NCI-H446 treated with DMSO at 0.1 percent for 48 hours (cell line): ENCODE measurements around the gene C4orf50.
"Not testable (repeated sequence)": the region's sequence is repeated elsewhere in the genome, so short reads cannot be mapped to it uniquely, and the experiment has no call there.

Experiments used
- DNase-seq: peaks from one replicate; lab custom pipeline; 2025; lab: John Stamatoyannopoulos, UW

C4orf50 gene

GRCh38 chr4:5969336-5969735 lies 48.9 kb downstream of the C4orf50 start:
- DNase-seq = no peak

DNA sequence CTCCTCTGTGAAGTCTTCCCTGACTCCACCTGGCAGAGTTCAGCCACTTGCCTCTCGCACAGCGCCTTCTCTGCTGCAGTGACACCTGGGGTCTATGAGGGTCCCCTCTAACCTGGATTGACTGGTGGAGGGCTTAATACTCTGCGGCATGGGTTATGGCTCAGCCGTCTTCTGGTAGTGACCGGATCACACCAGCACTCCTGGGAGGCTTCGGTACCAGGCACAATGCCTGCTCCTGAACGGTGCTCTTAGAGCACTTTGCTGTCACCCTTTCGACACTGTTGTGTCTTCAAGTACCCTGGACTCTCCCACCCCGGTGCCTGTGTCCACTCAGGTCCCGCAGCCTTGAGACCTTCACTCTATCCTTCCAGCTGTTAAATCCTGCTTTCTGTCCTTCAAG lies 50.0 kb downstream of the C4orf50 start:
- DNase-seq = no peak

GRCh38 chr4:5967783-5968182 lies 50.4 kb downstream of the C4orf50 start:
- no peak for DNase-seq

GRCh38 chr4:5965225-5965624 lies 53.0 kb downstream of the C4orf50 start:
- no peak for DNase-seq

DNA sequence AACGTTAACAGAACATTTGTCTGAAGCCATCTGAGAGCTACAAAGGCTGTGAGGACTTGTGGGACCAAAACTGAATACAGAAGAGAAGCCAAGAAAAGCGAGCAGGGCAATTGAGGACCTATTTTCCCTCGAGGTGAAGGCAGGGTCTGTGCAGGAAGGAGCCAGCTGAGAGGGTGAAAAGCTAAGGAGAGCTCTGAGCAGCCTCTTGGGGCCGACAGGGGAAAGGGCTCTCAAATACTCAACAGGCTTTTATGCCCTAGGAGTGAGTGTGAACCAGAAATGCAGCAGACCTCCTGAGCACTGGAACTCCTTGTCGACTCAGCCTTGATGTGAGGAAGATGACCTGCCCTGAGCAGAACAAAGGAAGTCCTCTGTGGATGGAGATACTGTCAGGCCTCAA lies 54.2 kb downstream of the C4orf50 start:
- no peak for DNase-seq

DNA sequence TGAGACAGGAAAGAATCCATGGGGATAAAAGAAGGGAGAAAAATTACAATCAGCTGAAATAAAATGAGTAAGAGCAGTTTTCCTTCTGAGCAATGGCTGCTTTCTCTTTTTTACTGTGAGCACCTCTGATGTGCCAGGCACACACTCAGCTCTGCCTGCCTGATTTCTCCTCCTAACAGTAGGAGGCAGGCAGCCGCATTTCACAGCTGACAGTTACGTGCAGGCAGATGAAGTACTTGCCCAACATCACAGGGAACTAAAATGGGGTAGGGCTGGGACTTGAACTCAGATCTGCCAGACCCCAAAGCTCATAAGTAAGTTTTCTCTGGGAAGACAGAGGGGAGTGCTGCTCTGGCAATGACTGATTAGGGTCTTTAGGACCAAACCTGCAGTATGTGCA lies 54.6 kb downstream of the C4orf50 start:
- DNase-seq = no peak

GRCh38 chr4:5962416-5962815 lies 55.8 kb downstream of the C4orf50 start:
- DNase-seq = no peak

DNA sequence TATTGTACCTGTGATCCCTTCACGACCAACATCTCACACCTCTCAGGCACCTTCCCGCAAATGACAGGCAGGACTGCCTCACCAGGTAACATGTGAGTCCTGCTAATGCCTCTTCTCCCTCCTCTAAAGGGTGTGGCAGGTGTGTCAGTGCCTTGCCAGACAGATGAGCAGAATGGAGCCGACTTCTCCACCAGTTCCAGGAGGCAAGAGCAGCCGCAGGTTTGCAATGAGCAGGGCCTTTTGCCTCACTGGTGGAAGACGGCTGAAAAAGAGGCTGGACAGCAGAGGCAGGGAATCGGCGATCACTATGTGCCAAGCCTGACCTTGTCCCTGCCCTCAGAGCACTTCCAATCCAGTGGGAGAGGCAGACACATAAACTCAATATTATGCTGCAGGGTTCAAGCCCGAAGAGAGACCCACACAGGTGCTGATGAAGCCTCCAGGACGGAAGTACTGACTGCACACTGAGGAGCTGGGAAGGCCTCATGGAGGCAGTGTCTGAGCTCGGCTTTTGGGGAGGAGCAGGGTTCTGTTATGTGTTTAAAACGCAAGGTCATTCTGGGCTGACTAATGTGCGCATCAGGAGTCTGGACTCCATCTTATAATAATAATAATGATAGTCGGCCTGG lies 57.9 kb downstream of the C4orf50 start:
- no peak for DNase-seq

DNA sequence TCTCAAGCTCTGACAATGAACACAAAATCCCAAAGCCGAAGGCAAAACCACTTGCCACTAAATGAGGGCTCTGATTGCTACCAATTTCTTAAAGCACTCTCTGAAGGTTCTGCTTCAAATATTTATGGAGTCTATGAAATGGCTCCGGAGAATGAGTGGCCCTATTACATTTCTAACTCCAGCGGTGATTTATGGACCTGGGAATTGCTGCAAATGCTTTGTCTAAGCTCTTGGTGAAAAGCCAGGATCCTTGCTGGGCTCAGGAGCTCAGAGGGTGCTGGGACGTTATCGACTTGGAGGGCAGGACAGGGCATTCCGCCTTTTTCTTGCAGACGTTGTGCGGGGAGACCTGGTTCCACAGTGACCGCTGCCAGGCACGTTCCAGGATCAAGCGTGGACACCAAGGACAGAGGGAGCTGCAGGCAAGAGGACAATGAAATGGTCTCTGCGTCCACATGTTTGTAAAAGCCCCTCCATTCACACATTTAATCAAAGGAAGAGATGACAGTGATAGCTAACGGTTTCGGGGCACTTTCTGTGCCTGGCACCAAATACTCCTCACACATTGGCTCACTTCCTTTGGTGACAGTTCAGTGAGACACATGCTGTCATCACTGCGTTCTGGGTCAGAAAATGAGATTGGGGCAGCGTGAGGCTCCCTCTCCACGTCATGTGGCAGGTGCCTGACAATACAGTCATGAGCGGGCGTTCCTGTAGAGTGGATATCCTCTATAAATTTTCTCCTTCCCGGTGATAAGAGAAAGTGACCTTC lies 58.8 kb downstream of the C4orf50 start:
- DNase-seq = no peak

- no peak for DNase-seq
Observed at GRCh38 chr4:5958199-5958735, 60.0 kb downstream of the C4orf50 start.

- no peak for DNase-seq
Observed at GRCh38 chr4:5957076-5957475, 61.2 kb downstream of the C4orf50 start.

- no peak for DNase-seq
Observed at GRCh38 chr4:5956285-5957021, 61.8 kb downstream of the C4orf50 start.

GRCh38 chr4:5955856-5956255 lies 62.4 kb downstream of the C4orf50 start:
- no peak for DNase-seq

DNA sequence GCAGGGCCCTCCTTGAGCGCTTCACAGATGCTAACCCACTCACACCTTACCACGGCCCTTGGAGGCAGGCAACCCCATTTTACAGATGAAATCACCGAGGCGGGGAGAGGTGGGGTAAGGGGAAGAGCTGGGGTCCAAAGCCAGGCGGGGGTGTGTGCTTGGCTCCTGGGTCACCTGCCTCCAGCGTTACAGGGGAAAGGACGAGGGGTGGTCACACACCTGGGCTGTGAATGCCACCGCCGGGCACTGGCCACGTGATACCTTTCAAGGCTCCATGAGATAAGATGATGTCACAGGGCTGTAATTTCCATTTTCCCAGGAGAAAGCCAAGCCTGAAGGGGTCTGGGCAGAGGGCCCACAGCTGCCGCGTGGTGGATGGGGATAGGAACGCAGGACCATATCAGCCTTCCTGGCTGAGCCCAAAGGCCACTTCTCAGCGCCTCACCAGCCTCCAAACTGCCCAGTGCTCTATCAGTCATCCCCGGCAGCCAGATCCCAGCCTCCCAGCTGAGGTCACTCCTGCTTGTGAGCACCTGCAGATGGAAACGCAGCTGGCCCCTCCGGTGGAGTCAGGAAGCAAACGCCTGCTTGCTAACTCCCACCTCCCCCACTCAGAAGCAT lies 62.9 kb downstream of the C4orf50 start:
- DNase-seq = no peak

DNA sequence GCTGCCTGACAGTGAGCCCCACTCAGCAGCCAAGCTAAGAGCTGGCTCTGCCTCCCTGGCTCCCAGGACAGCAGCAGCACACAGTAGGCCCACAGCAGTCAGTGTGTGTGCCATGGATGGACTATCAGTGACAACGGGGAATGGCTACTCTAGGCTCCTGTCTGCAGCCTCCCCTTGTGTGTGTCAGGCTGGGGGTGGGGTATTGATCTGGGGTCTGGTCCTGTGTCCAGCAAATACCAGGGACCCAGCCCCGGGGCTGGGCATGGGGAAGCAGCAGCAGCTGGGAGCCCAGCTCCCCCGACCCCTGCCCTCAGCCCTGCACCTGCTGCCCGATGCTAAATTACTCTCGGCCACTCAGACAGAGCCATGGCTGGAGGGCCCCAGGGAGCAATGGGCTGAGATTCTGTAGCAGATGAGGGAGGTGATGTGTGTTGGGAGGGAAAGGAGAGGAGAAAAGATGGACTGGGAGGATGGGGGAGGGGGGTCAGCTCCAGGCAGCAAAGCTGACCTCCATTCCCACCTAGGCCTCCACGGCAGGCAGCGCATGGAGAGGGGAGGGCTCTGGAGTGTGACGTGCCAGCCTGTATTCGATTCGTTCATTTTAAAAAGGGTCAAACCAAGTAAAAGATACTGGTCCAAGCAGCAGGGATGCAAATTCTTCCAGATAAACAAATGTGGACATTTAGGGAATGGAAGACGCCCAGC lies 64.0 kb downstream of the C4orf50 start:
- DNase-seq = no peak

DNA sequence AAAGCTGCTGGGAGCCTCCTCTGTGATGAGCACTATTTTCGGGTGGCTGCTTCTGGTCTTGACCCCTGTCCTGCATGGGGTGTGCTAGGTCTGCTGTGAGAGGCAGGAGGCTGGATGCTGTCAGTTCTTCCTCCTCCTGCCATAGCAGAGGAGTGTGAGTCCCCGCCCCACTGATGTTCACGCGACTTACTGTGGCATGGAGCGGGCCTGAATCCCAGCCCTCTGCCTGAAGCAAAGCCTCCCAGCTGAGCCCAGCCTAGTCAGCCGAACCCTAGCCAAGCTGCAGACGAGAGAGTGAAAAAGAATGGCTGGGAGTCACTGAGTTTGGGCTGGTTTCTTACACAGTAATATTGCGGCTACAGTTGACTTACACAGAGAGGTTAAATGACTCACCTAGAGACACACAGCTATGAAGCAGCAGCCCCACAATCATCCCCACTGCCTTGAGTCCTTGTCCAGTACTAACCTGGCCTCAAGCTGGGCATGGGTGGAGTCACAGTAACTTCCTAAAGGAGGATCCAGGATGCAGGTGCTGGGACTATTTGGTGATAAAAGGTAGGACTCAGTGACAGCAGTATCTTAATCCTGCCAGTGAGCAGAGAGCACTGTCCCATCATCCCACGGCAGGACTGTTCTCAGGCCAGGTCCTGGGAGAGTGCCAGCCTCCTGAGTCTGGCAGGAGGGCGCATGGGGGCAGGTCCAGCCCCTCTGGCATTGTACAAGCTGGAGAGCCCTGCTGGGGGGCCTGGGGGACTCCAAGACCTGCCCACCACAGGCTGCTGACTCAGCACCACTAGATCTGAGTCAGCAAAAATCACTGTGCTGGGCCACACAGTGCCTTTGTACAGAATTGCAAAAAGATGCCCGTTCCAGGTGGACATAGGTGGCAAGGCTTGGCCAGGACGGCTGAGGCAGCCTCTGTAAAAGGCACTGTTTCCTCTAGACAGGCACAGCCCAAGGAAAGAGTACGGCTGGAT lies 65.0 kb downstream of the C4orf50 start:
- DNase-seq = no peak

- no peak for DNase-seq
Observed at GRCh38 chr4:5952286-5952974, 65.8 kb downstream of the C4orf50 start.

- not testable (repeated sequence) for DNase-seq
Observed at GRCh38 chr4:5946653-5947052, 71.6 kb downstream of the C4orf50 start.

GRCh38 chr4:5945936-5946335 lies 72.3 kb downstream of the C4orf50 start:
- DNase-seq = no peak

DNA sequence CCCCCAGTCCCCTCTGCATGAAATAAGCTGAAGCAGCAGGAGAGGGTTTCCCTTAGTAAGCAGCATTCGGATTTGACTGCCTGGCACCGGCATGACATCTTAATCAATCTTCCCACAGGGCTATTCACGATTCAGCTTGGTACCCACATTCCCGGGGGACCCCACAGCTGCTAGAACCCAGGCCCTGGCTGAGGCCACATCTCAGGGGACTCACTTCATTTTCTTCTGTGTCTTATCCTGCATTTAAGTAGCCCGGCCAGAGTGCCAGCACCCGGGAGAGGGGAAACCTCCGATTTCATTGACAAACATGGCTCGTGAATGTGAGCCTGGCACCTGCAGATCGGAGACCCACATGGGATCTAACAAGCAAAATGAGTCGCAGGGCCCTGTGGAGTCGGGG lies 73.1 kb downstream of the C4orf50 start:
- no peak for DNase-seq
